Measurements from ENCODE around the gene ABCC2.
"Not testable (repeated sequence)": the region's sequence is repeated elsewhere in the genome, so short reads cannot be mapped to it uniquely, and the experiment has no call there.

ABCC2 gene

DNA sequence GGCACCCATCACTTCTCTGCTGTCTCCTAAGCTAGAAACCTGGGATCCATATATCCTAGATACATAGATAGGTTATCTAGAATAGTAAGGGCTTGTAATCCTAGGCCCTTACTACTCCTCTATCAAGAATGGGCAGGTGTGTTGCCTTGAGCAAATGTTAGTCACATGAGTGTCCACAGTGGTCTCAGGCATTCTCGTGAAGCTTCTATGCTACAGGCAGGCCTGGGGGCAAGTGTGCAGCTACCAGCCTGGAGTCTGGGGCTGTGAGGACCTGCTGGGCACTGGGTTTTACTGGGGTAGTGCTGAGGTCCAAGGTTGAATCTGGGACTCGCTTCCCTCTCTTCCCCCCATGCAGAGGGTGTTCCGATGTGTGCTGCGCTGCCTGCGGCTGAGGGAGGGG, 91.4 kb downstream of the ABCC2 start:
- Histone ChIP-seq H3K27me3 (ENCODE audit: insufficient read depth, low read length) (no peaks in the 10 kb centered on the region), H3K4me1 (ENCODE audit: insufficient read depth, low read length) (no peaks in the 10 kb centered on the region), H2AFZ (ENCODE audit: low read depth, low read length) (no peak overlapping the region), H3K36me3 (ENCODE audit: insufficient read depth, low read length) (peaks cover 29% of the 10 kb centered on the region), H3K9me3 (ENCODE audit: low read length) (no peaks in the 10 kb centered on the region), H3K4me3 (ENCODE audit: low read length) (no peak overlapping the region)

DNA sequence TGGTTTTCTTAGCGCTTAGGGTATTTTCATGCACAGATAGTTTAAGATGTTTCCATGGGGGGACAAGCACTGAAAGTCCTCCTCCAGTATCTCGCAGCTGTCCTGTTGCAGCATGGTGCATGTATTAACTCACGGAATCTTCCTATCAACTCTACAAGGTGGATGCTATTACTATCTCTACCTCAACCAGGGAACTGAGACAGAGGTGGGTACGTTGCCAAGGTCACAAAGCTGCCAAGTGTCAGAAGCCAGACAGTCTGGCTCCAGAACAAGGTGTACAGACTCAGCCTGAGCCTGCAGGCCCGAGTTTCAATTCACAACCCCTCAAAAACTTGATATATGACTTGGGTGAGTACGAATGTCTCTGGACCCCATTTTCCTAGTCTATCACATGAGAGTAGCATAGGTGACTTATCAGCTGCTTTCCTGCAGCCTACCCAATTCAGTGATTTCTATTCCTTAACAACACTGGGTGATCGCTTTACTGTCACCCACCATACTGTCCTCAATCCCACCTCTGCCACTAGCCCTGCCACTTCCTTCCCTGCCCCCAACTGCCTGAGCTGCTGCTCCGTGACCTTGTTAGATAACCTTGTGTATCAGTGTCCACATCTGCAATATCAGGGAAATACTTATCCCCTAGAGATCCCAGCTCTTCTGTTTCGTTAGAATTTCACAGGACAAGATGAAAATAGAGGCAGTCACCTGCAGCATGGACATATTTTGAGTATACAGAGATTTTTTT, 92.1 kb downstream of the ABCC2 start:
- H3K9me3 ChIP-seq (ENCODE audit: low read length): no peaks in the 10 kb centered on the region
- peaks cover 35% of the 10 kb centered on the region for H3K36me3 ChIP-seq (ENCODE audit: insufficient read depth, low read length)
- H2AFZ ChIP-seq (ENCODE audit: low read depth, low read length): no peak overlapping the region
- no peak overlapping the region for H3K4me3 ChIP-seq (ENCODE audit: low read length)
- H3K4me1 ChIP-seq (ENCODE audit: insufficient read depth, low read length): no peaks in the 10 kb centered on the region
- no peaks in the 10 kb centered on the region for H3K27me3 ChIP-seq (ENCODE audit: insufficient read depth, low read length)

DNA sequence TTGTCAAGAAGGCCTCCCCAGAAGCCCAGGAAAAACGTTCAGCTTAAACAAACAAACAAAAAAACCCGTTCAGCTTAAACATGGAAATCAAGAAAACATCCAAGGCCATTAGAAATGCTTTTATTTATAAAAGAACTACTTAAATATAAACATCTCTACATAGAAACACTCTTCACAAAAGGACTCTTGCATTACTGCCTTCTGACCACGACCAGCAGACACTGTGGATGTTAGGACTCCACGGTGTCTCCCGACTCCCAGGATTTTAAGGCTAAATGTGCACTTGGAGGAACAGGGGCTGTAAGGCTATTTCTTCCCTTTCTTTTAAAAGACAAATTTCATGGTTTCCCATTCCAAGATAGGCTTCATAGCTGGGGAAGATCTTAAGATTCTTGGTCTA, 93.0 kb downstream of the ABCC2 start:
- Histone ChIP-seq H3K4me3 (ENCODE audit: low read length) (no peak overlapping the region), H3K36me3 (ENCODE audit: insufficient read depth, low read length) (peaks cover 44% of the 10 kb centered on the region), H3K9me3 (ENCODE audit: low read length) (no peaks in the 10 kb centered on the region)

DNA sequence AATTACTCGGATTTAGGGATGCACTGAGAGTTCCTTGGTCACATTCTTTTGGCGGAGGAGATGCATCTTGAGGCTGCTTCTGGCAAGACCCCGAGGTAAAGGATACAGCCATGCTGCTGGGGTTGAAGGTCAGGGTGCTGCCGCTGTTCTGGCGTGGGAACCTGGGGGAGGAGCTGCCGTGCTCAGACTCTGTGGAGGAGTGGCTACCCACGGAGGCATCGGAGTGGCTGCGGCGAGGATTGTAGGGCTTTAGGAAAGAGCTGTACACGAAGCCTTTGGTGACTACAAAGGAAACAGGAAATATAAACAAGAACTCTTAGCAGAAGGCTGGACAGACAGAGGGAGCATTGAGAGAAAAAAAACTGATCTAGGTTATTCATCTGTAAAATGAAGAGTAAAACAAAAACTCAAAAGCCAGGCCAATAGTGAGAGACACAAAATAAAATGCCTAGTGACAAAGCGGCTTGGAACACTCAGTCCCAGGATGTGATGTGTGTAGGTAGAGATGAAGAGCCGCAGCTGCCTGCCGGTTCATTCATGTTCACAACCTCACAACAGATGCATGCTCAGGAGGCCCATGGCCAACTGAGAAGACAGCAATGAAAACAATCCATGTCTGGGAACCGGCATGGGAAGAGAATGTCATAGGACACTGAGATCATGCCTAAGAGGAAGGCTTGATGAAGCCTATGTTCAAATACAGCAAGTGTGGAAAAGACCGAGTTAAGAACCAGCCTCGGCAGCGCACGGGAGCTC, 97.8 kb downstream of the ABCC2 start:
- Histone ChIP-seq H2AFZ (ENCODE audit: low read depth, low read length) (no peak overlapping the region), H3K4me3 (ENCODE audit: low read length) (no peak overlapping the region), H3K36me3 (ENCODE audit: insufficient read depth, low read length) (peaks cover 89% of the 10 kb centered on the region), H3K4me1 (ENCODE audit: insufficient read depth, low read length) (no peaks in the 10 kb centered on the region), H3K27me3 (ENCODE audit: insufficient read depth, low read length) (no peaks in the 10 kb centered on the region), H3K9me3 (ENCODE audit: low read length) (no peaks in the 10 kb centered on the region)

More for the DNA sequence above, 93.0 kb downstream of the ABCC2 start:
- H3K4me1 ChIP-seq (ENCODE audit: insufficient read depth, low read length): no peaks in the 10 kb centered on the region
- H3K27me3 ChIP-seq (ENCODE audit: insufficient read depth, low read length): no peaks in the 10 kb centered on the region
- H2AFZ ChIP-seq (ENCODE audit: low read depth, low read length): no peak overlapping the region

DNA sequence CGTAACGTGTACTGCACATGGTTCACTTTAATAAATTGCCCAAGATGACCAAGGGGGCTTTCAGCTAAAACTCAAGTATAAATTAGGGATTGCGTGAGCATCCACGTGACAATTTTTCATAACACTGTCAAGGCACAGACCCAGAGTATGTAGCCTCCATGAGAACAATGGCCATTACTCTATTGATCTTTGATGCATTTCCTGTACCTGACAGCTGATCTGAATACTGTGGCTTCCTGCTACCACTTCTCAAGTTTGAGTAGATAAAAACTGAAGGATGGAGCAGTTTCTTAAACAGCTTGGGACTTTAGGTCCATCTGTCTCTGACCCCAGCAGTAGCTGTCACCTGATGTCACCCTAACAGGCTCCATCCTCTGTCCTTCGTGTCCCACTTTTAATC, 98.9 kb downstream of the ABCC2 start:
- peaks cover 92% of the 10 kb centered on the region for H3K36me3 ChIP-seq (ENCODE audit: insufficient read depth, low read length)
- H3K9me3 ChIP-seq (ENCODE audit: low read length): no peaks in the 10 kb centered on the region
- no peak overlapping the region for H3K4me3 ChIP-seq (ENCODE audit: low read length)
- H3K4me1 ChIP-seq (ENCODE audit: insufficient read depth, low read length): no peaks in the 10 kb centered on the region
- H3K27me3 ChIP-seq (ENCODE audit: insufficient read depth, low read length): no peaks in the 10 kb centered on the region
- H2AFZ ChIP-seq (ENCODE audit: low read depth, low read length): no peak overlapping the region

DNA sequence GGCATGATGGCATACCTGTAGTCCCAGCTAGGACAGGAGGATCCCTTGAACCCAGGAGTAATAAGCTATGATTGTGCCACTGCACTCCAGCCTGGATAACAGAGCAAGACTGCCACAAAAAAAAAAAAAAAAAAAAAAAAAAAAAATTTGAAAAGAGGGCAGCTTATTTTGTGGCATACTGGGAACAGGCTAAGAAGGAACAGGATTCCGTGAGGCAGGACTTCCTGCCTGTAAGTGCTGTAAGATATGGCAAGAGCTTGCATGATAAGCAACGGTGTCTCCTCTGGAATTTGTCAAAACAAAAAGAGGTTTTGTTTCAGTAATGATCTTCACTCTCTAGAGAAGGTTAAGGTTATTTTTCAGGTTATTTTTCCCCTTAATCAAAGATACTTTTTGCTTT, 101.1 kb downstream of the ABCC2 start:
- Histone ChIP-seq H3K9me3 (ENCODE audit: low read length) (no peaks in the 10 kb centered on the region), H3K4me3 (ENCODE audit: low read length) (no peak overlapping the region), H3K36me3 (ENCODE audit: insufficient read depth, low read length) (peaks cover 85% of the 10 kb centered on the region), H2AFZ (ENCODE audit: low read depth, low read length) (no peak overlapping the region), H3K27me3 (ENCODE audit: insufficient read depth, low read length) (no peaks in the 10 kb centered on the region), H3K4me1 (ENCODE audit: insufficient read depth, low read length) (no peaks in the 10 kb centered on the region)

DNA sequence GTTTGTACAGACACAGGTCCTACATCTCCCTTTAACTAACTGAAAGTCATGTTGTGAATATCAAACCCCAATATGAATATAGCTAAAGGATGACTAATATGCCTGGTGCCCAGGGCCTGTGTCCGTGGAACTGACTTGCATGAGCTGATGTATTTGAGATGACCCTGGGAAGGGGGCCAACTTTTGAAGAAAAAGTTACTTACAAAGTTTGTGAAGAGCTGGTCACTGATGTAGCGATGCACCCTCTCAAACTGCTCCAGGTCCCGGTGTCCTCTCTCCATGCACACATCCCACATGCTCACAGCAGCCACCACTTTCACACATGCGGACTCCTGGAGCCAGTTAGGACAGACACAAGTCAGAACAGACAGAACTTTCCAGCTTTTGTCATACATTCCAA, 106.2 kb downstream of the ABCC2 start:
- H3K36me3 ChIP-seq (ENCODE audit: insufficient read depth, low read length): peaks cover 59% of the 10 kb centered on the region
- H3K4me3 ChIP-seq (ENCODE audit: low read length): no peak overlapping the region
- no peak overlapping the region for H2AFZ ChIP-seq (ENCODE audit: low read depth, low read length)

DNA sequence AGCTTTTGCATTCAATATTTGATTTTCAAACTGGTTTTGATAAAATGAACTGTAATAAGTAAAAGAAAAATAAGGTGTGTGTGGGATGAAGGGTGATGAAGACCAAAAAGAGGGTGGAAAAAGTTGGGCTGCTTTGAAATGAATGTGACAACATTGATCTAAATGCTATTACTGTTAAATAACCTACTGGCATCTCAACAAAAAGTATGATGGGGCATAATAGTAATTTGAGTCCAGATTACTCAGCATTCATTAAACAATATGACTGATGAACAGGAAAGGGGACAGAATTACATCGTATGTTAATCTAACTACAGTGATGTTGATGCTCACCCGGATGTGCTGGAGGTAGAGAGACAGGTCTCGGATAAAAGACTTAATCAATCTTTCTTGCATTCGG, 112.2 kb downstream of the ABCC2 start:
- Histone ChIP-seq H3K27me3 (ENCODE audit: insufficient read depth, low read length) (no peaks in the 10 kb centered on the region), H3K9me3 (ENCODE audit: low read length) (peaks cover 4% of the 10 kb centered on the region), H3K4me3 (ENCODE audit: low read length) (no peak overlapping the region), H3K36me3 (ENCODE audit: insufficient read depth, low read length) (peaks cover 76% of the 10 kb centered on the region), H2AFZ (ENCODE audit: low read depth, low read length) (no peak overlapping the region), H3K4me1 (ENCODE audit: insufficient read depth, low read length) (no peaks in the 10 kb centered on the region)

More for the DNA sequence above, 106.2 kb downstream of the ABCC2 start:
- H3K4me1 ChIP-seq (ENCODE audit: insufficient read depth, low read length): no peaks in the 10 kb centered on the region
- H3K9me3 ChIP-seq (ENCODE audit: low read length): peaks cover 1% of the 10 kb centered on the region
- no peaks in the 10 kb centered on the region for H3K27me3 ChIP-seq (ENCODE audit: insufficient read depth, low read length)

DNA sequence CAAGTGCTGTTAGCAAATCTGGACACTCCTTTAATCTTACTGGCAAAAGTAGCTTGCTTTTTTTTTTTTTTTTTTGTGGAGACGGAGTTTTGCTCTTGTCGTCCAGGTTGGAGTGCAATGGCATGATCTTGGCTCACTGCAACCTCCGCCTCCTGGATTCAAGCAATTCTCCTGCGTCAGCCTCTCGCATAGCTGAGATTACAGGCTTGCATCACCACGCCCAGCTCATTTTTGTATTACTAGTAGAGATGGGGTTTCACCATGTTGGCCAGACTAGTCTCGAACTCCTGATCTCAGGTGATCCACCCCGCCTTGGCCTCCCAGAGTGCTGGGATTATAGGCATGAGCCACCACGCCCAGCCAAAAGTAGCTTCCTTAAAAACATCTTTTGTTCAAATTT, 112.6 kb downstream of the ABCC2 start:
- not testable (repeated sequence) for H3K4me1 ChIP-seq (ENCODE audit: insufficient read depth, low read length); H3K4me3 ChIP-seq (ENCODE audit: low read length); H3K9me3 ChIP-seq (ENCODE audit: low read length); H2AFZ ChIP-seq (ENCODE audit: low read depth, low read length); H3K27me3 ChIP-seq (ENCODE audit: insufficient read depth, low read length)
- peaks cover 74% of the 10 kb centered on the region for H3K36me3 ChIP-seq (ENCODE audit: insufficient read depth, low read length)

DNA sequence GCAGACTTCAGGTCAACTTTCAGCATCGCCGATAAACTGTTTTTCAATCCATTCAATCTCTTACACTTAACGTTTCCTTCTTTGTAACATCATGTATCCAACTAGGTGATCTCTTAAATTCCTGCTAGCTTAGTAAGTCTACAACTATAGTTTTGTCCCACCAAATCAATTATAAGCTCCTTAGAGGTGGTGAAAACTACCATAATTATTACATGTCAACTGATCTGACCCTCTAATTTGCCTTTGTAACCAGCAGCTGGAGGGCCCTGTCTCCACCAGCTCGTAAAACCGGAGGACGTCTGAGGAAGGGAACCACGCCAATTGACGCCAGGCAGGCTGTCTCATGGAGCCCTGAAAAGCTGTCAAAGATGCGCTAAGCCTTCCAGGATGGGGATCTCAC, 113.4 kb downstream of the ABCC2 start:
- Histone ChIP-seq H3K9me3 (ENCODE audit: low read length) (peaks cover 4% of the 10 kb centered on the region), H3K4me1 (ENCODE audit: insufficient read depth, low read length) (no peaks in the 10 kb centered on the region), H3K4me3 (ENCODE audit: low read length) (no peak overlapping the region), H2AFZ (ENCODE audit: low read depth, low read length) (no peak overlapping the region), H3K36me3 (ENCODE audit: insufficient read depth, low read length) (peaks cover 72% of the 10 kb centered on the region), H3K27me3 (ENCODE audit: insufficient read depth, low read length) (no peaks in the 10 kb centered on the region)
